ENCODE data around the gene GUCD1.

Gene GUCD1

GRCh38 chr22:24504956-24505736 is 49.8 kb downstream of the GUCD1 start:
- TF ChIP-seq MYC (IDR thresholded peaks at IDR 0.05; ENCODE audit: low read depth, low read length), result no peak

GRCh38 chr22:24504540-24504939 is 50.4 kb downstream of the GUCD1 start:
- TF ChIP-seq MAX (IDR thresholded peaks at IDR 0.05; ENCODE audit: low read depth, low read length) (no peak), MYC (IDR thresholded peaks at IDR 0.05; ENCODE audit: low read depth, low read length) (no peak), CTCF (IDR thresholded peaks at IDR 0.05; ENCODE audit: low read depth, low read length) (no peak), POLR2A (IDR thresholded peaks at IDR 0.05; ENCODE audit: extremely low read depth, insufficient read length) (no peak)
- no peak for DNase-seq (ENCODE audit: low read depth)
- H3K4me3 ChIP-seq (ENCODE audit: low read depth, low read length), result no peak overlapping the region

More at GRCh38 chr22:24504956-24505736, 49.8 kb downstream of the GUCD1 start:
- DNase-seq (ENCODE audit: low read depth), result no peak
- no peak overlapping the region for H3K4me3 ChIP-seq (ENCODE audit: low read depth, low read length)

- TF ChIP-seq CTCF (IDR thresholded peaks at IDR 0.05; ENCODE audit: low read depth, low read length) (no peak), MYC (IDR thresholded peaks at IDR 0.05; ENCODE audit: low read depth, low read length) (no peak), MAX (IDR thresholded peaks at IDR 0.05; ENCODE audit: low read depth, low read length) (no peak), POLR2A (IDR thresholded peaks at IDR 0.05; ENCODE audit: extremely low read depth, insufficient read length) (no peak)
These were observed 51.0 kb downstream of the GUCD1 start for GRCh38 chr22:24503843-24504338.

GRCh38 chr22:24503137-24503842 is 51.6 kb downstream of the GUCD1 start:
- peak; percentile 96 for DNase-seq (ENCODE audit: low read depth)
- TF ChIP-seq MYC (IDR thresholded peaks at IDR 0.05; ENCODE audit: low read depth, low read length) (no peak), MAX (IDR thresholded peaks at IDR 0.05; ENCODE audit: low read depth, low read length) (no peak), CTCF (IDR thresholded peaks at IDR 0.05; ENCODE audit: low read depth, low read length) (peak; percentile 81), POLR2A (IDR thresholded peaks at IDR 0.05; ENCODE audit: extremely low read depth, insufficient read length) (no peak)
- peak overlapping the region; percentile 29 for H3K4me3 ChIP-seq (ENCODE audit: low read depth, low read length)

More at GRCh38 chr22:24503843-24504338, 51.0 kb downstream of the GUCD1 start:
- peak; percentile 43 for DNase-seq (ENCODE audit: low read depth)
- H3K4me3 ChIP-seq (ENCODE audit: low read depth, low read length), result peak overlapping the region; percentile 29

- TF ChIP-seq MAX (IDR thresholded peaks at IDR 0.05; ENCODE audit: low read depth, low read length), result no peak
- TF ChIP-seq CTCF (IDR thresholded peaks at IDR 0.05; ENCODE audit: low read depth, low read length), result no peak
- H3K4me3 ChIP-seq (ENCODE audit: low read depth, low read length), result no peak overlapping the region
- DNase-seq (ENCODE audit: low read depth), result no peak
These were observed 52.4 kb downstream of the GUCD1 start for GRCh38 chr22:24502541-24502940.

- TF ChIP-seq POLR2A (IDR thresholded peaks at IDR 0.05; ENCODE audit: extremely low read depth, insufficient read length) (no peak), MYC (IDR thresholded peaks at IDR 0.05; ENCODE audit: low read depth, low read length) (no peak), CTCF (IDR thresholded peaks at IDR 0.05; ENCODE audit: low read depth, low read length) (no peak), MAX (IDR thresholded peaks at IDR 0.05; ENCODE audit: low read depth, low read length) (no peak)
- no peak overlapping the region for H3K4me3 ChIP-seq (ENCODE audit: low read depth, low read length)
- no peak for DNase-seq (ENCODE audit: low read depth)
These were observed 52.9 kb downstream of the GUCD1 start for GRCh38 chr22:24502034-24502433.

All from NB4 (cell line).